Astrocyte of the cerebellum (primary cell): ENCODE measurements around the gene NSMF.
A peak's percentile ranks its signal among the peaks of the same experiment; 100 is the strongest.
"Not testable (repeated sequence)": the region's sequence is repeated elsewhere in the genome, so short reads cannot be mapped to it uniquely, and the experiment has no call there.

ENCODE experiments used
- DNase-seq: peaks from one replicate; pipeline ENCODE4 v3.0.0-alpha.2; 2011; ENCODE audit warnings: low read depth
- H3K4me3 ChIP-seq: 2 replicates; pipeline ENCODE4 v1.5.1; 2011; ENCODE audit warnings: mild to moderate bottlenecking, low read depth, low read length, moderate library complexity
- CTCF ChIP-seq: IDR thresholded peaks from 2 replicates; pipeline ENCODE4 v1.5.1; 2012; ENCODE audit warnings: low read length, low read depth, moderate library complexity, mild to moderate bottlenecking; ENCODE audit errors: missing control alignments
- in situ Hi-C: cut with HindIII; loops from 2 replicates; pipeline ENCODE4 v1.10.0; 2017; ENCODE audit warnings: low sequenced_read_pairs

Gene NSMF

GRCh38 chr9:137411260-137411644, 47.9 kb downstream of the NSMF start:
- DNase-seq: no peak
- H3K4me3 ChIP-seq: no peak overlapping the region
- TF ChIP-seq CTCF: no peak
- in situ Hi-C loops: loop anchor here (5.0 to 10.0 kb wide), 2 partner anchors 46 to 144 kb away; no protein-coding TSS in a partner anchor

- no peak overlapping the region for H3K4me3 ChIP-seq
- no peak for TF ChIP-seq CTCF
- in situ Hi-C loops: loop anchor here (5.0 to 10.0 kb wide), 2 partner anchors 46 to 144 kb away; no protein-coding TSS in a partner anchor
- DNase-seq: no peak
Observed at GRCh38 chr9:137410891-137411249, 48.3 kb downstream of the NSMF start.

- not testable (repeated sequence) for DNase-seq, H3K4me3 ChIP-seq
- in situ Hi-C loops: loop anchor here (5.0 to 10.0 kb wide), 2 partner anchors 46 to 143 kb away; no protein-coding TSS in a partner anchor
Observed at GRCh38 chr9:137410236-137410890, 48.8 kb downstream of the NSMF start.

- no peak for TF ChIP-seq CTCF
- H3K4me3 ChIP-seq: no peak overlapping the region
- in situ Hi-C loops: no loop called here
- no peak for DNase-seq
Observed at GRCh38 chr9:137409515-137409914, 49.6 kb downstream of the NSMF start.

GRCh38 chr9:137408651-137409405, 50.3 kb downstream of the NSMF start:
- in situ Hi-C loops: no loop called here
- H3K4me3 ChIP-seq: no peak overlapping the region
- TF ChIP-seq CTCF: no peak
- no peak for DNase-seq

GRCh38 chr9:137407590-137408300, 51.4 kb downstream of the NSMF start:
- TF ChIP-seq CTCF: no peak
- in situ Hi-C loops: no loop called here
- DNase-seq: peak; percentile 28
- H3K4me3 ChIP-seq: peak overlapping the region; percentile 14
